RKO (cell line): ENCODE results near the gene RASGEF1C.
"Not testable (repeated sequence)": the region's sequence is repeated elsewhere in the genome, so short reads cannot be mapped to it uniquely, and the experiment has no call there.

ENCODE experiments used
- DNase-seq: peaks from one replicate; pipeline ENCODE4 v3.0.0-alpha.2; 2016; ENCODE audit warnings: low spot score

RASGEF1C gene

GRCh38 chr5:180135967-180136629 is 72.9 kb downstream of the RASGEF1C start:
- no peak for DNase-seq

DNA sequence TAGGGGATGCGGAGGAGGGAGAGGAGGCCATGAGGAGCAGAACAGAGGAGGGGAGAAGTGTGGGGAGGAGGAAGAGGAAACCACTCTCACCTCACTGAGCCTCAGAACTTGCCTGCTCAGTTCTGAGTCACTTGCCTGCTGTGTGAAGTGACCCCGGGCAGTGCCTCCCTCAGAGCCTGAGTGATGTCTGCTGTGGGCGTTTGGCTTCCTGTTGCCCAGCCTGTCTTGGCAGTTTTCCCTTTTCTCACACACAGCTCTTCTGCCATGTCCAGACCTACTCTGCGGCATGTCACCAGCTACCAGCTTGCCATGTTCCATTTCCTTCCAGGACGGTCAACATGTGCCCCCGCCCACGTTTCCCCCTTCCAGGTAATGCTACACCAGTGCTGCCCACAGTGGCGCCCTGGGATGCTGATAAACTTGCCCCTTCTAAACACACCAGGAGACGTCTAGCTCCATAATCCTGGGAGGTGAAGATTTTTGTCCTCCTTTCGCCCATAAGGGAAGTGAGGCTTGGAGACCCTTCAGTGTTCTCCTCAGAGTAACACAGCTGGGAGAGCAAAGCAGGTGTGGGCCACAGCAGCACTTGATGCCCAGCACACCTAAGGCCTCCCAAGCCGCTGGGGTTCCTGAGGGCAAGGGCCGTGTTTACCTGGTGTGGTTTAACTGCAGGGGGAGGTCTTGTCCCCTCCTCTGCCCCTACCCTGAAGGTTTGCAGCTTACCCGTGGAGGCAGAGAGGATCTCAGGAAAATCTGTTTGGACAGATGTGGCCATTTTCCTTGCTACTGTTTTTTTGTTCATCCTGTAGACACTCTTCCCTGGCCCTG is 73.7 kb downstream of the RASGEF1C start:
- DNase-seq, result peak; percentile 93

DNA sequence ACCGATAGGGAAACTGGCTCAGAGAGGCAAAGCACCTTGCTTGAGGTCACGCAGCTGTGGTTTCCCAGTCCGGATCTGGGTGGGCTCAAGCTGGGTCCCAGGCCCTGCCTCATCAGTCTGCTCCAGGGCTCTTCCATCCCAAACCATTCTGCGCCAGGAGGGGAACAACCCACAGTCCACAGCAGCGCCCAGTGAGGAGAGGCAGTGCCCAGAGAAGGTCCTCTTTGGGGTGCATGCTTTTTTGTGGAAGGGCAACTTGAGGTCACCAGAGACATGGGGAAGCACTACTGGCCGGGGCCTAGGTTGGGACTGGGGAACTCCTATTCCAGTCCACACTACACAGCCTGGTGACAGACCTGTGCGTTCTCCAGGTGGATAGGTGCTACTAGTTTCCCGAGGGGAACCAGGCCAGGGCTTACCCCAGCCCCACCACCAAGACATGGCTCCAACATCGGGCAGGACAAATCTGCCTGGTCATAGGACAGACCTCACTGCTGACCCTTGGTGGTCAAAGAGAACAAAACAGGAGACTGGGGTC is 75.0 kb downstream of the RASGEF1C start:
- no peak for DNase-seq

DNA sequence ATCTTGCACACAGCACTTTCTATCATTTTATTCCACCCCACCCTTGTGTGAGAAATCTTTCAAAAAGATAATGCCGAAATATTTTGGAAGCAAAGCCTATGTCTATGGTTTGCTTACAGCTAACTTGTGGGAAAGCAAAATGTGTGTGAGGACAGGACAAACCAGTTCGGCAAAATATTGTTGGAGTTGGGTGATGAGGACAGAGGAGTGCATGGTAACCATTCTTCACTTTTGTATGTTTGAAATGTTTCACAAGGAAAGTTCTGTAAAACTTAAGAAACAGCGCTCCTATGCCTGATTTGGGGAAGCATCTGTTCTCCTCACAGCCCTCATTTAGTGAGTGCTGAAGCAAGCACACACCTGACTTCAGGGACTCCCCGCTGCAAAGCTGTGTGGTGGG is 75.5 kb downstream of the RASGEF1C start:
- no peak for DNase-seq

DNA sequence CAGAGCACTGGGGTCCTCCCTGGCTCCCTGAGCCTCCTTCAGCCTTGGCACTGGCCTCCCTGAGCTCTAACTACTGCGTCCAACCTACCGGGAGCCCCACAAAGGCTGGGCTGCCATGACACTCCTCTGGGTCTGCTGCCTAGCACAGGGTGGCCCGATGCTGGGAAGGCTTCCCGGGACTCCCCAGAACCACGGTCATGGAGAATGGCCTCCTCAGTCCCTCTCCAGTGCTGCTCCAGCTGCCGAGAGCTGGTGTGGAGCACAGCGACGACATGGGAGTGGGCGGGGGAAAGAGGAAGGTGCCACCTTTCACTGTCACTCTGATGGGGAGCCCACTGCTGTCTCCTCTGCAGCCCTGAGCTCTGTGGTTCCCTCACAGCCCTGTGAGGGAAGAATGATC is 76.0 kb downstream of the RASGEF1C start:
- no peak for DNase-seq

GRCh38 chr5:180130876-180131740 is 77.9 kb downstream of the RASGEF1C start:
- DNase-seq, result no peak

DNA sequence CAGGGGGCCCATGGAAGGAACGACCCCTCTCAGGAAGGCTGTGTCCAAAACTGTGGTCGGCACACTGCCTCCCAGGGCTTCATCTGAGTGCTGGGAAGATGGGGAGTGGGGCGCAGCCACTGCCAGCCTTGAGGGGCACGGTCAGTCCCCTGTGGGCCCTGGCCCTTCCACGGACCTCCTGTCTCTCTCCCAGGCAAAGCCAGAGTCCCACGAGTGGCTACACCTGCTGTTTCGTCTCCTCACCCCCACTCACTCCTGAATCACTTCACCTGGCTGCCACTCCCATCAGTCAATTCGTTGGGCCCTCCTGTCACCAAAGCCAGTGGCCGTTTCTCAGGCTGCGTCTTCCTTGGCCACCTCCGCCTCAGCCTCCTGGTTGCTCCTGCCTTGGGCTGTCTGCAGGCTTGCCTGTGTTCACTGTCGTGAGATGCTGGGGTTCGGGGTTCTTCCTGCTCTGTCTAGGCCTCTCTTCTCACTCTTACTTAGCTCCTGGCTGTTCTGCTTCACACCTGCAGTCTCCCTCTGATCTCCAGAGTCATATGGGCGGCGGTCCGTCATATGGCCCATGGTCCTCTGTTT is 78.6 kb downstream of the RASGEF1C start:
- no peak for DNase-seq

DNA sequence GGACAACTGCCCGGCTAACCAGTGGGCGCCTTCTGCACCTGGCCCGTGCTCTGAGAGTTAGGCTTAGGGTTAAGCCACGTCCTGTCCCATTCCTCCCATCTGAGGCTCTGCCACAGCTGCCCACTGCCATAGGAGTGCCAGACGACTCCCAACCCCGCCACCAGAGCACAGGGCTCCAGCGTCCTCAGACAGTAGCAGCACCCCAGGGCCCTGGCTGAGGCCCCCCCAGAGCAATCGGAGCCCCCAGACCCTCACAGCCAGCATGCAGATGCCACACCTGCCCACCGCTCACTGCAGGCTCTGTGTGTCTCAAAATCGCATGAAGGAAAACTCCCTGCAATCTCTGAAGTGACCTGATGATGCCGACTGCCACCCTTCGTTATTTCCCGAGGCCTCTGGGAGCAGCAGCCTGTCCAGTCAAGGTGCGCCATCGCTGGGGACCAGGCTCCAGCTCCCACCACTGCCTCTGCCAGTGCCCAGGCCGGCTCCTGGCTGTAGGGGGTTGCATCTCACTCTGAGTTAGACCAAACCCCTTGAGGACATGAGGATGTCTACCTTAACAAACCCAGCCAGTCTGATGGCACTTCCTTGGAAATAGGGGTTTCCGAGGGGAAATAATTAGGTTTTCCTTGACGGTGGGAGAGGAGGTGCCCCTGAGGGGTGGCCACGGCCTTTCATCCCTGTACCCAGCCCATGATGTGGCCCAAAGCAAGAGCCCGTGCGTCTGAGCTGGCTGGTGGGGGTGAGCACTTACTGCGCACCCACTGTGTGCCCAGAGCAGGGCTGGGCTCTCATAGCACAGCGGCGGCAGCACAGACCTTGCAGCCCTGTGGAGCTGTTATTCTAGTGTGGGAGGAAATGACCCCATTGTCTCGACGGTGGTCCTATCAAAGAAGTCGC is 79.5 kb downstream of the RASGEF1C start:
- no peak for DNase-seq

GRCh38 chr5:180128671-180129261 is 80.2 kb downstream of the RASGEF1C start:
- no peak for DNase-seq

- DNase-seq, result no peak
Measured at GRCh38 chr5:180127682-180128670, 81.0 kb downstream of the RASGEF1C start.

DNA sequence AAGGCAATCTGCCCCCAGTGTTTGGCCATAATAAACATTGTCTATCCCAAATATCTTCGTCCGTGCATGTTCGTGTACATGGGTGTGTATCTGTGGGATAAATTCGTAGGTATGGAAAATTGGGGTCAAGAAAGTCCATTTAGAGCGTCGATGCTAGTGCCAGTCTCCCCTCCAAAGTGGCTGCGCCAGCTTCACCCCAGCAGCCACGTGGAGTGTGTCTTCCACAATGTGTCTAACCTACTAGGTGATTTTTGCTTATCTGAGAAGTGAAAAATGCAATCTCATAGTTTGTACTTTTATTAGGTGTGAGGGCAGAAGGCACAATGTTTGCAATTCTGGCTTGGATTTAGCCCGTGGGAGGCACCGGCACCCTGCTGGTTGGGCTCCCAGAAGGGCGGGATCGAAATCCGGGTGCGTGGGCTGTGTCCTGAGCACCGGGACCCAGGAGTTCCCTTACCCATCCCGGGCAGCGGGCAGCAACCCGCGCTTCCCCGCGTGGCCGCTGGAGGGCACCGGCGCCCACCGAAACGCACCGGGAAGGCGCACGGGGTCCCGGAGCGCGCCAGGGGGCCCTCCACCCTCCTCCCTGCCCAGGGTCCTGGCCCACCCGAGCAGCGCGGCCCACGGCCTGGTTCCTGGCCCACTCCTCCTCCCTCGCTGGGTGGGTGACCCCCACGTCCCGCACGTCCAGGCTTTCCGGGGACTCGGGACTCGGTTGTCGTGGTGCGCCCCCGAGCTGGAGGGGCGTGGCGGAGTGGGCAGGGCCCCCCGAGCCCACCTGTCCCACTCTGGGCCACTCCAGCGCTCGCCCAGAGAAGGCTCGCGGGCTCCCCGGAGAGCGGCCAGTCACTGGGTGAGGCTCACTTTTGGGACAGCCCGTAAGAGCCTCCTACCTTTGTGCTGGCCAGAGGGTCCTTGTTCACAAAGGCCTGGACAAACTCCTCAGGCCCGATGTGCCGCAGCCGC is 82.0 kb downstream of the RASGEF1C start:
- no peak for DNase-seq

- not testable (repeated sequence) for DNase-seq
Measured at GRCh38 chr5:180126156-180126555, 82.9 kb downstream of the RASGEF1C start.

- not testable (repeated sequence) for DNase-seq
Measured at GRCh38 chr5:180124662-180125061, 84.3 kb downstream of the RASGEF1C start.

- DNase-seq, result no peak
Measured at GRCh38 chr5:180122875-180123274, 86.1 kb downstream of the RASGEF1C start.

DNA sequence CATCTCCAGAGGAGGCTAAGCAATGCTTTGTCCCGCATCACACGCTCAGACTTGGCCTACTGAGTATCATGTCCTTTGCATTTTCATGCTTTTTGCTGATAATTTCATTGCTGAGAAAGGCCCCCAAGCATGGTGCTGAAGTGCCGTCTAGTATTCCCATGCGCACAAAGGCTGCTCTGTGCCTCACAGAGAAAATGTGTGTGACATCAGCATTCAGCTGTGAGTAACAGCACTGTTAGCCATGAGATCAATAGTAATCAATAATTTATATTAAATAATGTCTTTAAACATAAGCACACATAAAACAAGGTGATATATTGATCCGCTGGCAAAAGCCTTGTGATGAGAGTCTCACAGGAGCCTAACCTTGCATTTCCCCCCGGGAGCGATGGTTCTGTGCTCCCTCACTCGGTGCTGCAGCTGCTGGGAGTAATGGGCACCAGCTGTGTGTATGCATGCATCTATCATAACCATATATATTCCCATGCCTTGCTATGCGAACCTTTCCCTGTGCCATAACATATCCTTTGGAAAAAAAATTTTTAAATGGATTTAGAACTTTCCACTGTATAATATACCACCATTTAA is 87.1 kb downstream of the RASGEF1C start:
- DNase-seq, result no peak

GRCh38 chr5:180120237-180121101 is 88.5 kb downstream of the RASGEF1C start:
- no peak for DNase-seq

- no peak for DNase-seq
Measured at GRCh38 chr5:180119903-180120236, 89.1 kb downstream of the RASGEF1C start.
